A673 (cell line): ENCODE measurements around the gene GPC6.

Source experiments
- EZH2 ChIP-seq: fragments of 200-600 bp; sonication (generic); IDR thresholded peaks from 2 replicates; pipeline ENCODE4 v1.6.1; 2017; ENCODE audit warnings: borderline replicate concordance, low read depth, mild to moderate bottlenecking, mixed read lengths, antibody characterized with exemption, low read length; ENCODE audit not compliant: poor library complexity, severe bottlenecking
- TF ChIP-seq, protein P1 (sequence below): fragments of 300-800, 200-600 bp; sonication (generic); conservative IDR thresholded peaks from 2 replicates; pipeline ENCODE4 v1.5.1; 2017; ENCODE audit warnings: low read depth, mild to moderate bottlenecking, antibody characterized with exemption, low read length, moderate library complexity, mixed read lengths

DNA sequence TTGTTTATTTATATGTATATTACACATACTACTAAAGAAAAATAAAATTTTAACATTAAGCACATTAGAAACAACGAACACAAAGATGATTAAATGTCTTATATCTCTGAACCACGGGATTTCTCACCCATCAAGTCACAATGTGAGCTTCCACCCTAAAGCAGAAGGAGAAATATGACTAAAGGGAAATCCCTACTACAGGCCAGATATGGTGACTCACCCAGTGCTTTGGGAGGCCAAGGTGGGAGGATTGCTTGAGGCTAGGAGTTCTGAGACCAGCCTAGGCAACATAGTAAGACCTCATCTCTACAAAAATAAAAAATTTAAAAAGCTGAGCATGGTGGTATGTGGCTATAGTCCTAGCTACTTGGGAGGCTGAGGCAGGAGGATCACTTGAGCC lies 1228.3 kb downstream of the GPC6 start:
- TF ChIP-seq EZH2, result no peak
- TF ChIP-seq, protein P1, sequence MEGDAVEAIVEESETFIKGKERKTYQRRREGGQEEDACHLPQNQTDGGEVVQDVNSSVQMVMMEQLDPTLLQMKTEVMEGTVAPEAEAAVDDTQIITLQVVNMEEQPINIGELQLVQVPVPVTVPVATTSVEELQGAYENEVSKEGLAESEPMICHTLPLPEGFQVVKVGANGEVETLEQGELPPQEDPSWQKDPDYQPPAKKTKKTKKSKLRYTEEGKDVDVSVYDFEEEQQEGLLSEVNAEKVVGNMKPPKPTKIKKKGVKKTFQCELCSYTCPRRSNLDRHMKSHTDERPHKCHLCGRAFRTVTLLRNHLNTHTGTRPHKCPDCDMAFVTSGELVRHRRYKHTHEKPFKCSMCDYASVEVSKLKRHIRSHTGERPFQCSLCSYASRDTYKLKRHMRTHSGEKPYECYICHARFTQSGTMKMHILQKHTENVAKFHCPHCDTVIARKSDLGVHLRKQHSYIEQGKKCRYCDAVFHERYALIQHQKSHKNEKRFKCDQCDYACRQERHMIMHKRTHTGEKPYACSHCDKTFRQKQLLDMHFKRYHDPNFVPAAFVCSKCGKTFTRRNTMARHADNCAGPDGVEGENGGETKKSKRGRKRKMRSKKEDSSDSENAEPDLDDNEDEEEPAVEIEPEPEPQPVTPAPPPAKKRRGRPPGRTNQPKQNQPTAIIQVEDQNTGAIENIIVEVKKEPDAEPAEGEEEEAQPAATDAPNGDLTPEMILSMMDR, result no peak
